Fibroblast of mammary gland (primary cell): ENCODE results near the gene CDC42BPB.
"Not testable (repeated sequence)": the region's sequence is repeated elsewhere in the genome, so short reads cannot be mapped to it uniquely, and the experiment has no call there.

Source experiments
- DNase-seq: peaks from one replicate; pipeline ENCODE4 v3.0.0-alpha.2; 2010; ENCODE audit warnings: low read depth
- H3K4me3 ChIP-seq: 2 replicates; pipeline ENCODE4 v1.5.1; 2011; ENCODE audit warnings: low read depth, mild to moderate bottlenecking, low read length, moderate library complexity; ENCODE audit not compliant: control insufficient read depth
- TF ChIP-seq, protein P1 (sequence below): conservative IDR thresholded peaks from 2 replicates; pipeline ENCODE4 v1.5.1; 2011; ENCODE audit warnings: low read depth, low read length, inconsistent platforms; ENCODE audit not compliant: control insufficient read depth, insufficient read depth

CDC42BPB gene

DNA sequence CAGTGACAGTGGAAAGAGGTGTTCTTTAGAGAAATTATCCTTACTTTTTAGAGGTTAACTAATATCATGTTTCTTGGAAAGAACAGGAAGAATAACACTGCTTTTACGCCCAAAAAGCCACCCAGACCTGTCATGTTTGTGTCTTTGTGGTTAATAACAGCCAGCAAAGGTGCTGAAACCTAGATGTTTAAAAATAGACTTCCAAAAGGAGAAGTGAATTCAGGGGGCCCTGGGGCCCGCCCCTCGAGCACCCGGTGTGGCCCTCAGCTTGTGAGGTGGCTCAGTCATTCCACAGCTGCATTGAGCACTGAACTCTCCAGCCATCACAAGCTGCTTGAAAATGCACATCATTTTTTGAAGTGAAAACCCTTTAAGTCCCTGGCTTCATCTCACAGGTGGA is 155.7 kb downstream of the CDC42BPB start:
- H3K4me3 ChIP-seq: no peak overlapping the region
- DNase-seq: no peak
- TF ChIP-seq, protein P1, sequence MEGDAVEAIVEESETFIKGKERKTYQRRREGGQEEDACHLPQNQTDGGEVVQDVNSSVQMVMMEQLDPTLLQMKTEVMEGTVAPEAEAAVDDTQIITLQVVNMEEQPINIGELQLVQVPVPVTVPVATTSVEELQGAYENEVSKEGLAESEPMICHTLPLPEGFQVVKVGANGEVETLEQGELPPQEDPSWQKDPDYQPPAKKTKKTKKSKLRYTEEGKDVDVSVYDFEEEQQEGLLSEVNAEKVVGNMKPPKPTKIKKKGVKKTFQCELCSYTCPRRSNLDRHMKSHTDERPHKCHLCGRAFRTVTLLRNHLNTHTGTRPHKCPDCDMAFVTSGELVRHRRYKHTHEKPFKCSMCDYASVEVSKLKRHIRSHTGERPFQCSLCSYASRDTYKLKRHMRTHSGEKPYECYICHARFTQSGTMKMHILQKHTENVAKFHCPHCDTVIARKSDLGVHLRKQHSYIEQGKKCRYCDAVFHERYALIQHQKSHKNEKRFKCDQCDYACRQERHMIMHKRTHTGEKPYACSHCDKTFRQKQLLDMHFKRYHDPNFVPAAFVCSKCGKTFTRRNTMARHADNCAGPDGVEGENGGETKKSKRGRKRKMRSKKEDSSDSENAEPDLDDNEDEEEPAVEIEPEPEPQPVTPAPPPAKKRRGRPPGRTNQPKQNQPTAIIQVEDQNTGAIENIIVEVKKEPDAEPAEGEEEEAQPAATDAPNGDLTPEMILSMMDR: no peak

DNA sequence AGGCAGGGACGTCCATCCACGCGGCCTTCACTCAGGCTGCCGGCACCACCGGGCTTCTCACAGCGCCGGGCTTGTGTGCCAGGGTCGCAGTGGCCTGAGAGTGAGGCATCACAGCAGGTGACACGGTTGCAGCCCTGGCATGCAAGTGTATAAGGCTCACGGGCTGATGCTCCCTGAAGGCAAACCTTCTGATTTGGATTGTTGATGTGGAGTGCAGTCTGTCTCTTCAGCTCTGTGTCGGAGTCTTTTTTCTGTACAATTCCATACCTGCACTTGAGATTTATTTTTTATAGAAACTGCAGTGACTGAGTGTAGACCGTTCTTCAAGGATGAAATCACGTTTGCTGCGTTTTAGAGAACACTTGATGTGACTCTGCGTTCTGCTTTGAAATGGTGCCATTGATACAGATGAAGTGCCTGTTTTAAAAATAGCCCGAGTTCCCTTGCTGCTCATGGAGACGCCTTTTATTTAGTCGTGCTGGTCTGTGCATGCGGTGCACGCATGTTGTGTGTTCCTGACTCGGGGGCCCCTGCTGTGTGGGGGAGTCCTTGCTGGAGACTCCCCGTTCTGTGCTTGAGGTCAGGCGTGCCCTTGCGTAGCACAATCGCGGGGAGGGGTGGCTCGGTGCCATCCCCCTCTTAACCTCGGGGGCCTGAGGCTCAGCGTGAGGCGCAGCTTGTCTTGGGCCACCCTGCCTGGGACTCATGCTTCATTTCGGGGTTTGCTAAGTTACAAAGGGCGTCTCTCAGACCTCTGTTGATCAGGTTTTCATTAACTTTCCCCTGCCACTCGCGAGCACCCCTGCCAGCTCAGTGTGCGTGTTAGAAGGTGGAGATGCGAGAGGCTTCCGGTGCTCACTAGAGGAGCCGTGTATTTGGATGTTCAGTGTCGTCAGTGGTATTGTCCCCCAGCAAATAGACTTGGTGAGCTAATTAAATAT is 156.4 kb downstream of the CDC42BPB start:
- no peak for DNase-seq
- no peak overlapping the region for H3K4me3 ChIP-seq
- TF ChIP-seq, protein P1: no peak

DNA sequence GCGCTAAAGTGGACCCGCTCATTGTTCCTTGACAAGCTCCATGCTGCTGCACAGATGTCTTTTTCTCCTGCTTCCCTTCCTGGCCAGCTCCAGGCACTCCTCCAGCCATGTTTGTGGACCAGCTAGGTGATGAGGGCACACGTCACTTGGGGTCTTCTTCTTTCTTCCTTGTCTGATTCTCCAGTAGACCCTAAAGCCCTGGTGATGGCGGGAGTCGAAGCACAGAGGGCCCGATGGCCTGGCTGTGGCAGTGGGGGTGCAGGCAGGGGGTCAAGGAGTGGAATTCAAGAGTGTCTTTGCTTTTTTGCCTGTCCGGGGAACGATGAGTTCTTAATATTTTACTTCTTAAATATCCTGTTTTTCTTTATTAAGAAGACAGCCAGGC is 157.8 kb downstream of the CDC42BPB start:
- no peak for DNase-seq
- H3K4me3 ChIP-seq: no peak overlapping the region
- TF ChIP-seq, protein P1: no peak

DNA sequence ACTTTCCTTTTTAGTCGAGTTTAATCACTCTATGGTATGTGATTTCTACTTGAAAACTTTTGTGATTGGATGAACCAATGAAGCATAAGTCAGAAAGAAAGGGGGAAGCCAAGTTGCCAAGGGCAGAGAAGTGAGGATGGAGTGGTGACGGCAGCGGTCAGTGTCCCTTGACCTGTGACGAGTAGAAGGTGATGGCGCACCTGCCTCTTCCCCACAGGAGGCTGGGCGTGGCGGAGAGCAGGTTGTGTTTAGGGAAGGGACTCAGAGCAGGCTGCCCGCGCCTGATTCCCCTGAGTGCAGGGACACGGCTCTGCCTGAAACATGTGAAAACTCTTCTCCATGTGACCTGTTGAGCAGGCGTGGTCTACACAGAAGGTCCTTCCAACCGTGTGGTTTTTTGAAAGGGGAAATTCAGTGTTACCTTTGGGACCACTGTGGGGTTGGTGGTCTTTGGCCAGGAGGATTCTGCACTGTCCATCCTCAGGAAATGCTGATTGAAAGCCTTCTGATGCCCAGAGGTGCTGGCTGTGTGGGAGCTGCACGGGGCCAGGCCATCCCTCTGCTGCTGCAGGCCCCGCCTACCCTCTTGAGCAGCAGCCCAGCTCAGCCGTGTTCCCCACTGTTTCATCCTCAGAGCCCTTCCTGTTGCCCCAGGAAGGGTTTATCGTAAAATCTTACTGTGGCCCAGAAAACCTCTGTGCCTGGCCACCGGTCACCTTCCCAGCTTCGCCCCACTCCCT is 158.4 kb downstream of the CDC42BPB start:
- no peak overlapping the region for H3K4me3 ChIP-seq
- TF ChIP-seq, protein P1: no peak
- DNase-seq: no peak

DNA sequence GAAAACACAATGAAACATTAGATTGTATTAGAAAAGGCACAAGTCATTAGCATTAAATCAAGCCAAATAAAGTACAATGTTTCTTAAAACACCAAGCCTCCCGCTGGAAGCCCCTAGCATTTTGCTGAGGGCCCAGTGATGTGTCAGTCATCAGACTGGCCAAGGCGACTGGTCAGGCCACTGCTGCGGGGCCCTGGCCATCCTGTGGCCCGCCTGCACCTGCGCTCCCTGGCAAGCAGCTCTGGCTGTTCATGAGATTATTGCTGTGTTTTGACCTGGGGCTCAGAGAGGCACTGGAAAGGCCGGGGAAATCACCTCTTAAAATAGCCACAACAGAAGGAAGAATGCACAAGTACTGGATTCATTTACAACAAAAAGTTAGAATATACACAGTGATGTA is 159.1 kb downstream of the CDC42BPB start:
- H3K4me3 ChIP-seq: no peak overlapping the region
- TF ChIP-seq, protein P1: no peak
- DNase-seq: no peak

DNA sequence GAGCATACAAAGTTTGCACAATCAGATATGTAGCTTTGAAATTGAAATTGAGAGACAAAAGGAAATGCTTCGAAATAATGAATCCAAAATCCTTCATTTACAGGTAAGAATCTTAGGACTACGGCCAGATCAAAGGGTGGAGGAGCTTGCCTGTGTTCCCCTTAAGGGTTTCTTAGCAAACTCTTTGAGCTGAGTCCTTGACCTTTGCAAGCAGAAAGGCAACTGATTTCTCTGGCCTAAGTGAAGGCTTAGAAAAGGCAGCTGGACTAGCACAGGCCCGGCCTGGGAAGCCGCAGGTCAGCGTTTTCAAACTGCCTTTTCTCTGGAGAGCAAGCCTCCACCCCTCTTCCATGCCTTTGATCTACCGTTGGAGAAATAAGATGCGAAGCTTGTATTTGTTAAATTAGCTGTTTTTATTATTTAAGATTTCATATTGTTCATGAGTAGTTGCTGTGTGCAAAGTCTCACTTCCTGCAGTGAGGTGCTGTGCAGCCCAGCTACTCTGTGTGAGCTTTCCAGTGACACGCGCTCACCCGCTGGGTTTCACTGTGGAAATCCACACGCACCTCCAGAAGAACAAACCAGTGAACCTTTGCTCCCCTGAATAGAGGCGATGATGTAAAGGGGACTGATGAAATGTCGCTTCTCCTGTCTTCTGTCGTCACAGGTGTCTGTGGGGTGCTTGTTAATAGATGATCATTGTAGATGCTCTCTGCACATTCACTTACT is 159.9 kb downstream of the CDC42BPB start:
- no peak for DNase-seq
- no peak overlapping the region for H3K4me3 ChIP-seq
- TF ChIP-seq, protein P1: no peak

DNA sequence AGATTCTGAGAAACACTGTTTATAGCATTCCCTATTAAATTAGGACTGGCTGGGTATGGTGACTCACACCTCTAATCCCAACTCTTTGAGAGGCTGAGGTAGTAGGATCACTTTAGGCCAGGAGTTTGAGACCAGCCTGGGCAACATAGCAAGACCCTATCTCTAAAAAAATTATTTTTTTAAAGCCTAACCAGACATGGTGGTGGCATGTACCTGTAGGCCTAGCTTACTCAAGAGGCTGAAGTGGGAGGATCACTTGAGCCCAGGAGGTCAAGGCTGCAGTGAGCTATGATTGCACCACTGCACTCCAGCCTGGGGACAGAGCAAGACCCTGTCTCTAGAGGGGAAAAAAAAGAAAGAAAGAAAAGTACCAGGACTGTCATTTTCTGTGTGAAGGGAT is 160.6 kb downstream of the CDC42BPB start:
- H3K4me3 ChIP-seq, DNase-seq: not testable (repeated sequence)
